ENCODE measurements around the gene CRTC1.

CRTC1 gene

DNA sequence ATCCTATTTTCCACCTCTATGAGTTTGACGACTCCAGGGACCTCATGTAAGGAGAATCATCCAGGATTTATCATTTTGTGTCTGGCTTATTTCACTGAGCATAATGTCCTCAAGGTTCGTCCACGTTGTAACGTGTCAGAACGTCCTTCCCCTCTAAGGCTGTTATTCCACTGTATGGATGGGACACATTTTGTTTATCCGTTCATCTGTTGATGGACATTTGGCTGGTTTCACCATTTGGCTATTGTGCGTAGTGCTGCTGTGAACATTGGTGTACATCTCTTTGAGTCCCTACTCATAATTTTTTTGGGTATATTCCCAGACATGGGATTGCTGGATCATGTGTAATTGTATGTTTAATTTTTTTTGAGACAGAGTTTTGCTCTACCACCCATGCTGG is 21.5 kb downstream of the CRTC1 start:
- no peak for TF ChIP-seq EZH2 (optimal IDR thresholded peaks at IDR 0.05; ENCODE audit: low read depth, low read length)
- TF ChIP-seq EZH2phosphoT487 (IDR thresholded peaks at IDR 0.05; ENCODE audit: low read length), result no peak
- TF ChIP-seq, protein P1, sequence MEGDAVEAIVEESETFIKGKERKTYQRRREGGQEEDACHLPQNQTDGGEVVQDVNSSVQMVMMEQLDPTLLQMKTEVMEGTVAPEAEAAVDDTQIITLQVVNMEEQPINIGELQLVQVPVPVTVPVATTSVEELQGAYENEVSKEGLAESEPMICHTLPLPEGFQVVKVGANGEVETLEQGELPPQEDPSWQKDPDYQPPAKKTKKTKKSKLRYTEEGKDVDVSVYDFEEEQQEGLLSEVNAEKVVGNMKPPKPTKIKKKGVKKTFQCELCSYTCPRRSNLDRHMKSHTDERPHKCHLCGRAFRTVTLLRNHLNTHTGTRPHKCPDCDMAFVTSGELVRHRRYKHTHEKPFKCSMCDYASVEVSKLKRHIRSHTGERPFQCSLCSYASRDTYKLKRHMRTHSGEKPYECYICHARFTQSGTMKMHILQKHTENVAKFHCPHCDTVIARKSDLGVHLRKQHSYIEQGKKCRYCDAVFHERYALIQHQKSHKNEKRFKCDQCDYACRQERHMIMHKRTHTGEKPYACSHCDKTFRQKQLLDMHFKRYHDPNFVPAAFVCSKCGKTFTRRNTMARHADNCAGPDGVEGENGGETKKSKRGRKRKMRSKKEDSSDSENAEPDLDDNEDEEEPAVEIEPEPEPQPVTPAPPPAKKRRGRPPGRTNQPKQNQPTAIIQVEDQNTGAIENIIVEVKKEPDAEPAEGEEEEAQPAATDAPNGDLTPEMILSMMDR (IDR thresholded peaks at IDR 0.05; ENCODE audit: low read length), result no peak
- no peak overlapping the region for H3K4me2 ChIP-seq (ENCODE audit: low read depth, low read length)
- DNase-seq, result no peak
- no peak overlapping the region for H3K9ac ChIP-seq (ENCODE audit: low read length)
- no peaks in the 10 kb centered on the region for H4K20me1 ChIP-seq (ENCODE audit: insufficient read depth, low read length)
- H3K79me2 ChIP-seq (ENCODE audit: low read length), result peaks cover 32% of the 10 kb centered on the region
- H3K27me3 ChIP-seq (replicated peaks; ENCODE audit: insufficient read depth, low read length), result no peaks in the 10 kb centered on the region
- no peaks in the 10 kb centered on the region for H3K9me3 ChIP-seq (replicated peaks; ENCODE audit: insufficient read depth, low read length)
- peaks cover 3% of the 10 kb centered on the region; the same call in 1 of the 2 replicates for H3K4me1 ChIP-seq (ENCODE audit: low read length)
- no peak overlapping the region for H3K27ac ChIP-seq (ENCODE audit: low read length)
- peaks cover 16% of the 10 kb centered on the region for H3F3A ChIP-seq (ENCODE audit: insufficient read depth, low read length)
- no peaks in the 10 kb centered on the region for H3K9me2 ChIP-seq (replicated peaks; ENCODE audit: insufficient read depth, low read length)
- no peak overlapping the region for H3K4me3 ChIP-seq (ENCODE audit: low read length)
- H3K36me3 ChIP-seq (replicated peaks; ENCODE audit: insufficient read depth, low read length), result no peaks in the 10 kb centered on the region
- no peak overlapping the region for H2AFZ ChIP-seq (ENCODE audit: low read length)

DNA sequence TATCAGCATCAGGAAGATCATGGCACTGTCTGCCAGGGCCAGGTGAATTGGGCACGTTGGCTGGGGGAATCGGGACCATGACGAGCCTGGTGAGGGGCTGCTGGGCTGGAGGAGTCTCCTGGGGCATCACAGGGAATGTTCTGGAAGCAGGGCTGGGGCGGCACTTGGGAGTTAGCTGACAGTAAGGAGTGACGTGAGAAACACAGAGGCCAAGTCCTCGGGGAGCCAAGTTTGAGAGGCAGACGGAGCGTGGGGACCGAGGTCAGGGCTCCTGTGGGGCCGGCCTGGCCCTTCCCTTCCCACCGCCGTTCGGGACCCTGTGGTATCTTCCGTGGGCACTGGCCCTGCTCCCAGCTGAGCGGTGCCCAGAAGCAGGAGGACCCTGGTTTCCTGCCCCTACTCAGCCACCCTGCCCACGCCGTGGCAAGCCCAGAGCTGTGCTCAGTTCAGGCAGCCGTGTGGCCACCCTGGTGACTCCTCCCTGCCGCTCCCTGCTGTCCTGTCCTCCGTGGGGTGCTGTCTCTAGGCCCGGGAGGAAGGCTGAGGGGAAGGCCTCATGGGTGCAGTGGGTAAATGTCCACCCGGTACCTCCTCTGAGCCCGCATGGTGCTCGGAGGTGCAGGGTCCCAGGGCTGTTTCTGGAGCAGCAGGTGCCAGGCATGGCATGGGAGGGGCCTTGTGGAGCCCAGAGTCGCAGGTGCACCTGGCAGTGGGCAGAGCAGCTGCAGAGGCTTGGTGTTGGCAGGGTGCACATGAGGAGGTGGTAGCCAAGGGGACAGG is 25.2 kb downstream of the CRTC1 start:
- Histone ChIP-seq H3K4me2 (ENCODE audit: low read depth, low read length) (no peak overlapping the region), H4K20me1 (ENCODE audit: insufficient read depth, low read length) (no peaks in the 10 kb centered on the region), H3K27ac (ENCODE audit: low read length) (no peak overlapping the region), H3K9ac (ENCODE audit: low read length) (no peak overlapping the region), H2AFZ (ENCODE audit: low read length) (no peak overlapping the region), H3F3A (ENCODE audit: insufficient read depth, low read length) (no peaks in the 10 kb centered on the region), H3K4me1 (ENCODE audit: low read length) (no peaks in the 10 kb centered on the region), H3K27me3 (replicated peaks; ENCODE audit: insufficient read depth, low read length) (no peaks in the 10 kb centered on the region), H3K36me3 (replicated peaks; ENCODE audit: insufficient read depth, low read length) (no peaks in the 10 kb centered on the region), H3K9me3 (replicated peaks; ENCODE audit: insufficient read depth, low read length) (no peaks in the 10 kb centered on the region), H3K79me2 (ENCODE audit: low read length) (peaks cover 20% of the 10 kb centered on the region), H3K4me3 (ENCODE audit: low read length) (no peak overlapping the region), H3K9me2 (replicated peaks; ENCODE audit: insufficient read depth, low read length) (no peaks in the 10 kb centered on the region)
- no peak for DNase-seq
- TF ChIP-seq, protein P1 (IDR thresholded peaks at IDR 0.05; ENCODE audit: low read length), result no peak
- TF ChIP-seq EZH2phosphoT487 (IDR thresholded peaks at IDR 0.05; ENCODE audit: low read length) (no peak), EZH2 (optimal IDR thresholded peaks at IDR 0.05; ENCODE audit: low read depth, low read length) (no peak)

GRCh38 chr19:18709546-18709945 is 26.1 kb downstream of the CRTC1 start:
- DNase-seq, result no peak
- Histone ChIP-seq H3K9me2 (replicated peaks; ENCODE audit: insufficient read depth, low read length) (no peaks in the 10 kb centered on the region), H3K36me3 (replicated peaks; ENCODE audit: insufficient read depth, low read length) (no peaks in the 10 kb centered on the region), H3K4me3 (ENCODE audit: low read length) (no peak overlapping the region), H3K79me2 (ENCODE audit: low read length) (peaks cover 20% of the 10 kb centered on the region), H3K27me3 (replicated peaks; ENCODE audit: insufficient read depth, low read length) (no peaks in the 10 kb centered on the region), H3K4me1 (ENCODE audit: low read length) (no peaks in the 10 kb centered on the region), H3K4me2 (ENCODE audit: low read depth, low read length) (no peak overlapping the region), H3F3A (ENCODE audit: insufficient read depth, low read length) (no peaks in the 10 kb centered on the region), H3K9ac (ENCODE audit: low read length) (no peak overlapping the region), H3K9me3 (replicated peaks; ENCODE audit: insufficient read depth, low read length) (no peaks in the 10 kb centered on the region), H2AFZ (ENCODE audit: low read length) (no peak overlapping the region), H4K20me1 (ENCODE audit: insufficient read depth, low read length) (no peaks in the 10 kb centered on the region), H3K27ac (ENCODE audit: low read length) (no peak overlapping the region)
- TF ChIP-seq, protein P1 (IDR thresholded peaks at IDR 0.05; ENCODE audit: low read length), result no peak
- no peak for TF ChIP-seq EZH2phosphoT487 (IDR thresholded peaks at IDR 0.05; ENCODE audit: low read length)
- no peak for TF ChIP-seq EZH2 (optimal IDR thresholded peaks at IDR 0.05; ENCODE audit: low read depth, low read length)

Measured in MM.1S (cell line).